ENCODE measurements around the gene RRP36.
A peak's percentile ranks its signal among the peaks of the same experiment; 100 is the strongest.

The RRP36 gene

DNA sequence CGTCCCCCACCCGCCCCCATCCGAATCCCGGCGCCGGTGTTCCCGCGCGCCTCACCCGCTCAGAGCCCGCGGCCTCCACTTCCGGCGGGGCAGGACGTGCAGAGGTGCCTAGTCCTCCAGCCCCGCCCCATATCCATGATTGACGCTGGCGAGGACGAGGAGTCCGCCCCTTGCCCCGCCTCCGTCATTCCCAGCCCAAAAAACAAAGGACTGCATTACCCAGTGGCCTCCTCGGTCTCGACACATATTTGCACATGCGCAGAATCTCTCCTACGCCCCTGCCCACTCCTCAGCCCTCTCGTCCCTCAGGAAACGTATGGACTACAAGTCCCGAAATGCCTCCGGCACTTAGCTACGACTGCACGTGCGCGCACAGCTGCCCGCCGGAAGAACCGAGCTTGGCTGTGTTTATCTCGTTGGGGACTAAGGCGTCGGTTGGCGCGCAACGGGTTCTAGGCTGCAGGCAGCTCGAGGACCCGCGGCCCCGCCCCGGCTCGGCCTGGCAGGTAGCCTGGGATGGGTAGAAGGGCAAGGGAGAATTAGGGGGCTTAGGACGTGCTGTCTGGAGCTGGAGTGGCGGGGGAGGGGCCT is 7.5 kb upstream of the RRP36 start, which contains the start of the genes KLHDC3 and MEA1 (continued):
- no peak for TF ChIP-seq ZNF701 (tag by site-specific recombination; IDR thresholded peaks at IDR 0.05)
- TF ChIP-seq ZBTB8A (tag by site-specific recombination; IDR thresholded peaks at IDR 0.05): peak; percentile 73
- TF ChIP-seq ZNF621 (tag by site-specific recombination; IDR thresholded peaks at IDR 0.05): no peak
- no peak for TF ChIP-seq KLF1 (tag by site-specific recombination; IDR thresholded peaks at IDR 0.05)
- no peak for TF ChIP-seq SALL2 (tag by site-specific recombination; IDR thresholded peaks at IDR 0.05; ENCODE audit: borderline replicate concordance)
- TF ChIP-seq YY2 (tag by site-specific recombination; IDR thresholded peaks at IDR 0.05): no peak
- TF ChIP-seq SETDB1 (IDR thresholded peaks at IDR 0.05; ENCODE audit: insufficient read length, low read length): no peak

DNA sequence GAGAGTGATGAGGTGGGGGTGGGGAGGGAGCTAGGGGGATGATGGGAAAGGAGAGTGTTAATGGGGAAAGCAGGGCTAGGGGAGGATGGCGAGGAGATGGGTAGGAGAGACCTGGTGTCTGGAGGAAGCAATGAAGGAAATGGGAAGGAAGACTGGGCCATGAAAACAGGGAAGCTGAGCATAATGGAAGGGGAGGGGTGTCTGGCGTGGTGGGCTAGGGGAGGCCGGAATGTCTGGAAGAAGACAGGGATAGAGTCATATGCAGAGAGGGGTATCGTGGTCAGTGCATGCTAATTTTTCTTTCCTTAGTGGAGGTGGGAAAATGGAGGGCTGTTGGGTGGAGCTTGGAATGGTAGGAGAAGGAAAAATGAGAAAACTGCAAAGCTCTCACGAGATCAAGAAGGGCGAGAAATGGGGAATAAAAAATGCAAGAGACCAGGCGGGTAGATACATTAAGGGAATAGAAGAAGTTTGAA is 7.0 kb upstream of the RRP36 start:
- Histone ChIP-seq H3K36me3 (ENCODE audit: control insufficient read depth in 2 of 2, insufficient read depth in 1 of 2, low read length in 2 of 2) (peaks cover 29 to 71% of the 10 kb centered on the region in 2 experiments), H3K4me1 (ENCODE audit: control insufficient read depth, insufficient read depth, low read length) (peaks cover 12% of the 10 kb centered on the region), H3K4me3 (ENCODE audit: low read depth, low read length) (peak overlapping the region; percentile 70), H3K9me3 (ENCODE audit: control insufficient read depth, insufficient read depth, low read depth, low read length) (no peaks in the 10 kb centered on the region), H3K27ac (ENCODE audit: extremely low read depth, low read depth, low read length) (peak overlapping the region; percentile 65; the same call in 1 of the 2 replicates)
- POLR2A ChIA-PET: interaction anchor here (0.6 to 4.6 kb wide), 35 partner anchors 11 to 1181 kb away, joined by 3 to 66 read pairs (median 5); partner anchors contain the start of genes CNPY3, CUL7, CUL9 and GNMT
- CTCF ChIA-PET: interaction anchor here (0.6 to 2.6 kb wide), 6 partner anchors 10 to 129 kb away, joined by 3 to 15 read pairs (median 4); no protein-coding TSS in a partner anchor
- peak; percentile 14 for TF ChIP-seq ZNF335 (tag by site-specific recombination; conservative IDR thresholded peaks at IDR 0.05)
- TF ChIP-seq SCRT2 (tag by site-specific recombination; IDR thresholded peaks at IDR 0.05): no peak
- TF ChIP-seq, protein P1, sequence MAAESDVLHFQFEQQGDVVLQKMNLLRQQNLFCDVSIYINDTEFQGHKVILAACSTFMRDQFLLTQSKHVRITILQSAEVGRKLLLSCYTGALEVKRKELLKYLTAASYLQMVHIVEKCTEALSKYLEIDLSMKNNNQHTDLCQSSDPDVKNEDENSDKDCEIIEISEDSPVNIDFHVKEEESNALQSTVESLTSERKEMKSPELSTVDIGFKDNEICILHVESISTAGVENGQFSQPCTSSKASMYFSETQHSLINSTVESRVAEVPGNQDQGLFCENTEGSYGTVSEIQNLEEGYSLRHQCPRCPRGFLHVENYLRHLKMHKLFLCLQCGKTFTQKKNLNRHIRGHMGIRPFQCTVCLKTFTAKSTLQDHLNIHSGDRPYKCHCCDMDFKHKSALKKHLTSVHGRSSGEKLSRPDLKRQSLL (tag by site-specific recombination; IDR thresholded peaks at IDR 0.05): no peak
- no peak for TF ChIP-seq ZNF311 (tag by site-specific recombination; IDR thresholded peaks at IDR 0.05; ENCODE audit: borderline replicate concordance)
- TF ChIP-seq, protein P2, sequence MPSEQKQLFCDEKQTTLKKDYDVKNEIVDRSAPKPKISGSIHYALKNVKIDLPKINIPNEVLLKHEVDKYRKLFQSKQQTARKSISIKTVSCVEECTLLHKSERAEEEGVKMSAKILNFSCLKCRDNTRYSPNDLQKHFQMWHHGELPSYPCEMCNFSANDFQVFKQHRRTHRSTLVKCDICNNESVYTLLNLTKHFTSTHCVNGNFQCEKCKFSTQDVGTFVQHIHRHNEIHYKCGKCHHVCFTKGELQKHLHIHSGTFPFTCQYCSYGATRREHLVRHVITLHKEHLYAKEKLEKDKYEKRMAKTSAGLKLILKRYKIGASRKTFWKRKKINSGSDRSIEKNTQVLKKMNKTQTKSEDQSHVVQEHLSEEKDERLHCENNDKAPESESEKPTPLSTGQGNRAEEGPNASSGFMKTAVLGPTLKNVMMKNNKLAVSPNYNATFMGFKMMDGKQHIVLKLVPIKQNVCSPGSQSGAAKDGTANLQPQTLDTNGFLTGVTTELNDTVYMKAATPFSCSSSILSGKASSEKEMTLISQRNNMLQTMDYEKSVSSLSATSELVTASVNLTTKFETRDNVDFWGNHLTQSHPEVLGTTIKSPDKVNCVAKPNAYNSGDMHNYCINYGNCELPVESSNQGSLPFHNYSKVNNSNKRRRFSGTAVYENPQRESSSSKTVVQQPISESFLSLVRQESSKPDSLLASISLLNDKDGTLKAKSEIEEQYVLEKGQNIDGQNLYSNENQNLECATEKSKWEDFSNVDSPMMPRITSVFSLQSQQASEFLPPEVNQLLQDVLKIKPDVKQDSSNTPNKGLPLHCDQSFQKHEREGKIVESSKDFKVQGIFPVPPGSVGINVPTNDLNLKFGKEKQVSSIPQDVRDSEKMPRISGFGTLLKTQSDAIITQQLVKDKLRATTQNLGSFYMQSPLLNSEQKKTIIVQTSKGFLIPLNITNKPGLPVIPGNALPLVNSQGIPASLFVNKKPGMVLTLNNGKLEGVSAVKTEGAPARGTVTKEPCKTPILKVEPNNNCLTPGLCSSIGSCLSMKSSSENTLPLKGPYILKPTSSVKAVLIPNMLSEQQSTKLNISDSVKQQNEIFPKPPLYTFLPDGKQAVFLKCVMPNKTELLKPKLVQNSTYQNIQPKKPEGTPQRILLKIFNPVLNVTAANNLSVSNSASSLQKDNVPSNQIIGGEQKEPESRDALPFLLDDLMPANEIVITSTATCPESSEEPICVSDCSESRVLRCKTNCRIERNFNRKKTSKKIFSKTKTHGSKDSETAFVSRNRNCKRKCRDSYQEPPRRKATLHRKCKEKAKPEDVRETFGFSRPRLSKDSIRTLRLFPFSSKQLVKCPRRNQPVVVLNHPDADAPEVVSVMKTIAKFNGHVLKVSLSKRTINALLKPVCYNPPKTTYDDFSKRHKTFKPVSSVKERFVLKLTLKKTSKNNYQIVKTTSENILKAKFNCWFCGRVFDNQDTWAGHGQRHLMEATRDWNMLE (tag by site-specific recombination; conservative IDR thresholded peaks at IDR 0.05; ENCODE audit: low read depth): no peak
- no peak for TF ChIP-seq HOXD13 (CRISPR knock-in tag; IDR thresholded peaks at IDR 0.05; ENCODE audit: borderline replicate concordance)
- peak; percentile 32; the same call in 1 of the 2 replicates for TF ChIP-seq KLF16 (tag by site-specific recombination; IDR thresholded peaks at IDR 0.05)
- TF ChIP-seq KLF1 (tag by site-specific recombination; IDR thresholded peaks at IDR 0.05): no peak
- no peak for TF ChIP-seq ZNF426 (tag by site-specific recombination; IDR thresholded peaks at IDR 0.05)
- peak; percentile 79 for TF ChIP-seq ZBTB48 (tag by site-specific recombination; IDR thresholded peaks at IDR 0.05)
- no peak for TF ChIP-seq ZNF324 (tag by site-specific recombination; IDR thresholded peaks at IDR 0.05)
- TF ChIP-seq, protein P3, sequence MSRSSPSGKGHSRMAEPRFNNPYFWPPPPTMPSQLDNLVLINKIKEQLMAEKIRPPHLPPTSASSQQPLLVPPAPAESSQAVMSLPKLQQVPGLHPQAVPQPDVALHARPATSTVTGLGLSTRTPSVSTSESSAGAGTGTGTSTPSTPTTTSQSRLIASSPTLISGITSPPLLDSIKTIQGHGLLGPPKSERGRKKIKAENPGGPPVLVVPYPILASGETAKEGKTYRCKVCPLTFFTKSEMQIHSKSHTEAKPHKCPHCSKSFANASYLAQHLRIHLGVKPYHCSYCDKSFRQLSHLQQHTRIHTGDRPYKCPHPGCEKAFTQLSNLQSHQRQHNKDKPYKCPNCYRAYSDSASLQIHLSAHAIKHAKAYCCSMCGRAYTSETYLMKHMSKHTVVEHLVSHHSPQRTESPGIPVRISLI (tag by site-specific recombination; IDR thresholded peaks at IDR 0.05): no peak
- no peak for TF ChIP-seq ZNF214 (tag by site-specific recombination; IDR thresholded peaks at IDR 0.05; ENCODE audit: borderline replicate concordance)
- 0 out of 2 replicates have a peak, but pooled peaks have one; percentile 57 for TF ChIP-seq ZBTB7A (tag by site-specific recombination; IDR thresholded peaks at IDR 0.05; ENCODE audit: low read depth)
- TF ChIP-seq ZNF610 (tag by site-specific recombination; IDR thresholded peaks at IDR 0.05; ENCODE audit: borderline replicate concordance): no peak
- no peak for TF ChIP-seq WT1 (tag by site-specific recombination; IDR thresholded peaks at IDR 0.05)
- TF ChIP-seq ZNF239 (tag by site-specific recombination; IDR thresholded peaks at IDR 0.05): peak; percentile 38; the same call in 1 of the 2 replicates
- 0 out of 2 replicates have a peak, but pooled peaks have one; percentile 44 for TF ChIP-seq ZNF558 (tag by site-specific recombination; IDR thresholded peaks at IDR 0.05)
- no peak for TF ChIP-seq ZNF404 (tag by site-specific recombination; IDR thresholded peaks at IDR 0.05)
- TF ChIP-seq ZNF621 (tag by site-specific recombination; IDR thresholded peaks at IDR 0.05): no peak
- TF ChIP-seq ZNF132 (tag by site-specific recombination; IDR thresholded peaks at IDR 0.05; ENCODE audit: borderline replicate concordance): no peak
- TF ChIP-seq, protein P4, sequence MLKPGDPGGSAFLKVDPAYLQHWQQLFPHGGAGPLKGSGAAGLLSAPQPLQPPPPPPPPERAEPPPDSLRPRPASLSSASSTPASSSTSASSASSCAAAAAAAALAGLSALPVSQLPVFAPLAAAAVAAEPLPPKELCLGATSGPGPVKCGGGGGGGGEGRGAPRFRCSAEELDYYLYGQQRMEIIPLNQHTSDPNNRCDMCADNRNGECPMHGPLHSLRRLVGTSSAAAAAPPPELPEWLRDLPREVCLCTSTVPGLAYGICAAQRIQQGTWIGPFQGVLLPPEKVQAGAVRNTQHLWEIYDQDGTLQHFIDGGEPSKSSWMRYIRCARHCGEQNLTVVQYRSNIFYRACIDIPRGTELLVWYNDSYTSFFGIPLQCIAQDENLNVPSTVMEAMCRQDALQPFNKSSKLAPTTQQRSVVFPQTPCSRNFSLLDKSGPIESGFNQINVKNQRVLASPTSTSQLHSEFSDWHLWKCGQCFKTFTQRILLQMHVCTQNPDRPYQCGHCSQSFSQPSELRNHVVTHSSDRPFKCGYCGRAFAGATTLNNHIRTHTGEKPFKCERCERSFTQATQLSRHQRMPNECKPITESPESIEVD (tag by site-specific recombination; IDR thresholded peaks at IDR 0.05): no peak
- no peak for TF ChIP-seq ZNF76 (tag by site-specific recombination; IDR thresholded peaks at IDR 0.05; ENCODE audit: borderline replicate concordance, low read depth)
